ENCODE data around the gene GAPVD1. TPM values are rescaled to one million over a fixed set of nuclear protein-coding genes. Genes with fewer than 3 reads are reported as not detected.
A peak's percentile ranks its signal among the peaks of the same experiment; 100 is the strongest.

GAPVD1 gene
- total RNA-seq, 2 donors from 2014 or later, result 82.8 to 105 TPM

- H3K4me3 ChIP-seq, result no peak overlapping the region
- DNase-seq (ENCODE audit: low spot score) (no peak), ATAC-seq (ENCODE audit: insufficient number of reproducible peaks, low FRiP score, low read depth) (no peak)
- H3K27me3 ChIP-seq (replicated peaks; ENCODE audit: insufficient read depth), result no peaks in the 10 kb centered on the region
- H3K27ac ChIP-seq, result no peak overlapping the region
- peaks cover 5% of the 10 kb centered on the region for H3K36me3 ChIP-seq
- no peak for TF ChIP-seq CTCF (IDR thresholded peaks at IDR 0.05)
- peaks cover 36 to 40% of the 10 kb centered on the region in 2 donors for H3K4me1 ChIP-seq (ENCODE audit: control insufficient read depth in 1 of 2, low read depth in 2 of 2)
- H3K9me3 ChIP-seq, result no peaks in the 10 kb centered on the region
Measured at GRCh38 chr9:125268394-125269013, 6.9 kb downstream of the GAPVD1 start.

GRCh38 chr9:125269014-125269397 lies 7.4 kb downstream of the GAPVD1 start:
- ATAC-seq (ENCODE audit: insufficient number of reproducible peaks, low FRiP score, low read depth), result no peak
- Histone ChIP-seq H3K9me3 (no peaks in the 10 kb centered on the region), H3K4me1 (ENCODE audit: control insufficient read depth in 1 of 2, low read depth in 2 of 2) (peaks cover 31 to 37% of the 10 kb centered on the region in 2 donors)

GRCh38 chr9:125271081-125271480 lies 9.5 kb downstream of the GAPVD1 start:
- Histone ChIP-seq H3K4me3 (no peak overlapping the region), H3K9me3 (no peaks in the 10 kb centered on the region), H3K36me3 (no peaks in the 10 kb centered on the region), H3K27ac (no peak overlapping the region), H3K4me1 (ENCODE audit: control insufficient read depth in 1 of 2, low read depth in 2 of 2) (peaks cover 23 to 29% of the 10 kb centered on the region in 2 donors), H3K27me3 (replicated peaks; ENCODE audit: insufficient read depth) (no peaks in the 10 kb centered on the region)
- DNase-seq (ENCODE audit: low spot score), result no peak
- no peak for TF ChIP-seq CTCF (IDR thresholded peaks at IDR 0.05)
- ATAC-seq (ENCODE audit: insufficient number of reproducible peaks, low FRiP score, low read depth), result no peak

More at GRCh38 chr9:125269014-125269397, 7.4 kb downstream of the GAPVD1 start:
- no peak for DNase-seq (ENCODE audit: low spot score)
- Histone ChIP-seq H3K4me3 (peak overlapping the region; percentile 1), H3K27ac (no peak overlapping the region), H3K27me3 (replicated peaks; ENCODE audit: insufficient read depth) (no peaks in the 10 kb centered on the region), H3K36me3 (peaks cover 3% of the 10 kb centered on the region)
- no peak for TF ChIP-seq CTCF (IDR thresholded peaks at IDR 0.05)

GRCh38 chr9:125272697-125273096 lies 11.1 kb downstream of the GAPVD1 start:
- DNase-seq (ENCODE audit: low spot score), result no peak
- Histone ChIP-seq H3K9me3 (no peaks in the 10 kb centered on the region), H3K36me3 (no peaks in the 10 kb centered on the region), H3K27ac (no peak overlapping the region), H3K4me3 (no peak overlapping the region), H3K4me1 (ENCODE audit: control insufficient read depth in 1 of 2, low read depth in 2 of 2) (peaks cover 26 to 29% of the 10 kb centered on the region in 2 donors), H3K27me3 (replicated peaks; ENCODE audit: insufficient read depth) (no peaks in the 10 kb centered on the region)
- TF ChIP-seq CTCF (IDR thresholded peaks at IDR 0.05), result no peak
- ATAC-seq (ENCODE audit: insufficient number of reproducible peaks, low FRiP score, low read depth), result no peak

GRCh38 chr9:125276771-125277170 lies 15.1 kb downstream of the GAPVD1 start:
- H3K4me3 ChIP-seq, result no peak overlapping the region
- no peak for DNase-seq (ENCODE audit: low spot score)
- no peaks in the 10 kb centered on the region for H3K36me3 ChIP-seq
- H3K4me1 ChIP-seq (ENCODE audit: control insufficient read depth in 1 of 2, low read depth in 2 of 2), result peaks cover 10 to 13% of the 10 kb centered on the region in 2 donors
- H3K27ac ChIP-seq, result no peak overlapping the region
- no peaks in the 10 kb centered on the region for H3K9me3 ChIP-seq
- no peaks in the 10 kb centered on the region for H3K27me3 ChIP-seq (replicated peaks; ENCODE audit: insufficient read depth)
- TF ChIP-seq CTCF (IDR thresholded peaks at IDR 0.05), result no peak
- ATAC-seq (ENCODE audit: insufficient number of reproducible peaks, low FRiP score, low read depth), result no peak
